Measurements from ENCODE around the gene PIAS1.

DNA sequence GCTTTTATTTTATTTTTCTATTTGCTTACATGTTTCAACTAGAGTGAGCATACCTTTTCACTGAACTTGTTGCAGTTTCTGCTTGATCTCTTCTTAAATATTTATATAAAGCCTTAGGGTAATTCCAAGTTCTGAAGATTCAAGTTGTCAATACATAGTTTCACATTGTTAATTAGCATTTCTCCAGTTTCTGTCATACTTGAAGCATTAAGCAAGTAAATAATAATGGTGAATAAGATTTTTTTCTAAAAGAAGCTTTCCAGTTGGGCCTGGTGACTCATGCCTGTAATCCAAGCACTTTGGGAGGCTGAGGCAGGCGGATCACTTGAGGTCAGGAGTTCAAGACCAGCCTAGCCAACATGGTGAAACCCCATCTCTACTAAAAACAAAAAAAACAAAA, 97.2 kb downstream of the PIAS1 start:
- TF ChIP-seq POLR2AphosphoS5 (IDR thresholded peaks at IDR 0.05; ENCODE audit: low read depth, low read length) (no peak), TAF1 (IDR thresholded peaks at IDR 0.05; ENCODE audit: borderline replicate concordance, insufficient read depth, low read length) (no peak), FOXP2 (optimal IDR thresholded peaks at IDR 0.05; ENCODE audit: borderline replicate concordance, extremely low read depth, extremely low read length, insufficient read depth) (no peak)
- TF ChIP-seq, protein P1, sequence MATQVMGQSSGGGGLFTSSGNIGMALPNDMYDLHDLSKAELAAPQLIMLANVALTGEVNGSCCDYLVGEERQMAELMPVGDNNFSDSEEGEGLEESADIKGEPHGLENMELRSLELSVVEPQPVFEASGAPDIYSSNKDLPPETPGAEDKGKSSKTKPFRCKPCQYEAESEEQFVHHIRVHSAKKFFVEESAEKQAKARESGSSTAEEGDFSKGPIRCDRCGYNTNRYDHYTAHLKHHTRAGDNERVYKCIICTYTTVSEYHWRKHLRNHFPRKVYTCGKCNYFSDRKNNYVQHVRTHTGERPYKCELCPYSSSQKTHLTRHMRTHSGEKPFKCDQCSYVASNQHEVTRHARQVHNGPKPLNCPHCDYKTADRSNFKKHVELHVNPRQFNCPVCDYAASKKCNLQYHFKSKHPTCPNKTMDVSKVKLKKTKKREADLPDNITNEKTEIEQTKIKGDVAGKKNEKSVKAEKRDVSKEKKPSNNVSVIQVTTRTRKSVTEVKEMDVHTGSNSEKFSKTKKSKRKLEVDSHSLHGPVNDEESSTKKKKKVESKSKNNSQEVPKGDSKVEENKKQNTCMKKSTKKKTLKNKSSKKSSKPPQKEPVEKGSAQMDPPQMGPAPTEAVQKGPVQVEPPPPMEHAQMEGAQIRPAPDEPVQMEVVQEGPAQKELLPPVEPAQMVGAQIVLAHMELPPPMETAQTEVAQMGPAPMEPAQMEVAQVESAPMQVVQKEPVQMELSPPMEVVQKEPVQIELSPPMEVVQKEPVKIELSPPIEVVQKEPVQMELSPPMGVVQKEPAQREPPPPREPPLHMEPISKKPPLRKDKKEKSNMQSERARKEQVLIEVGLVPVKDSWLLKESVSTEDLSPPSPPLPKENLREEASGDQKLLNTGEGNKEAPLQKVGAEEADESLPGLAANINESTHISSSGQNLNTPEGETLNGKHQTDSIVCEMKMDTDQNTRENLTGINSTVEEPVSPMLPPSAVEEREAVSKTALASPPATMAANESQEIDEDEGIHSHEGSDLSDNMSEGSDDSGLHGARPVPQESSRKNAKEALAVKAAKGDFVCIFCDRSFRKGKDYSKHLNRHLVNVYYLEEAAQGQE (IDR thresholded peaks at IDR 0.05; ENCODE audit: insufficient read depth in 1 of 2, low read depth in 2 of 2, low read length in 2 of 2): no peak

Data from PFSK-1 (cell line).